ENCODE measurements around the gene CTBS. TPM values are rescaled to one million over a fixed set of nuclear protein-coding genes. Genes with fewer than 3 reads are reported as not detected.

The CTBS gene
- total and polyA plus RNA-seq, 2 of the 13 experiments (the other 11 are each of a cell fraction or from before 2014, with no cell fraction given) = 4.7 to 12.4 TPM

GRCh38 chr1:84573967-84574842, at the start of gene CTBS (continued):
- TF ChIP-seq ZNF407 (CRISPR knock-in tag; IDR thresholded peaks at IDR 0.05; ENCODE audit: not compliant biosample characterization) (peak; percentile 93), SIX4 (CRISPR knock-in tag; IDR thresholded peaks at IDR 0.05) (no peak), JUND (CRISPR knock-in tag; IDR thresholded peaks at IDR 0.05) (no peak), MAFK (conservative IDR thresholded peaks at IDR 0.05 in 1 of 2, IDR thresholded peaks at IDR 0.05 in 1 of 2; ENCODE audit: low read length in 2 of 2) (no peak), THAP11 (CRISPR knock-in tag; IDR thresholded peaks at IDR 0.05) (peak; percentile 54; the same call in 1 of the 2 replicates), PLRG1 (conservative IDR thresholded peaks at IDR 0.05) (no peak), REXO4 (CRISPR knock-in tag; IDR thresholded peaks at IDR 0.05; ENCODE audit: borderline replicate concordance) (no peak), ZFP62 (CRISPR knock-in tag; IDR thresholded peaks at IDR 0.05) (no peak), KLF16 (CRISPR knock-in tag; IDR thresholded peaks at IDR 0.05) (peak; percentile 31 to 55; a peak in 1 of 4 replicates), MLX (CRISPR knock-in tag; IDR thresholded peaks at IDR 0.05) (no peak), SSRP1 (CRISPR knock-in tag; IDR thresholded peaks at IDR 0.05) (no peak), RBAK (CRISPR knock-in tag; IDR thresholded peaks at IDR 0.05) (no peak), TEAD3 (CRISPR knock-in tag; optimal IDR thresholded peaks at IDR 0.05; ENCODE audit: borderline replicate concordance) (peak; percentile 18), CSRNP1 (CRISPR knock-in tag; IDR thresholded peaks at IDR 0.05) (no peak), ZBTB39 (CRISPR knock-in tag; IDR thresholded peaks at IDR 0.05) (peak; percentile 55; the same call in 1 of the 2 replicates)

Data from HepG2 (cell line).